MM.1S (cell line): ENCODE measurements around the gene ASIC4.

Source experiments
- EZH2 ChIP-seq: fragments of 300-600 bp; sonication (generic); optimal IDR thresholded peaks from 2 replicates; pipeline ENCODE3; 2017; ENCODE audit warnings: low read depth, mild to moderate bottlenecking, antibody characterized with exemption, low read length, mixed read lengths
- TF ChIP-seq, protein P1 (sequence below): fragments of 300-600 bp; sonication (generic); IDR thresholded peaks from 2 replicates; pipeline ENCODE4 v1.5.1; 2016; ENCODE audit warnings: antibody characterized with exemption, low read length, mixed read lengths

GRCh38 chr2:219567131-219567530 is 52.8 kb downstream of the ASIC4 start:
- TF ChIP-seq, protein P1, sequence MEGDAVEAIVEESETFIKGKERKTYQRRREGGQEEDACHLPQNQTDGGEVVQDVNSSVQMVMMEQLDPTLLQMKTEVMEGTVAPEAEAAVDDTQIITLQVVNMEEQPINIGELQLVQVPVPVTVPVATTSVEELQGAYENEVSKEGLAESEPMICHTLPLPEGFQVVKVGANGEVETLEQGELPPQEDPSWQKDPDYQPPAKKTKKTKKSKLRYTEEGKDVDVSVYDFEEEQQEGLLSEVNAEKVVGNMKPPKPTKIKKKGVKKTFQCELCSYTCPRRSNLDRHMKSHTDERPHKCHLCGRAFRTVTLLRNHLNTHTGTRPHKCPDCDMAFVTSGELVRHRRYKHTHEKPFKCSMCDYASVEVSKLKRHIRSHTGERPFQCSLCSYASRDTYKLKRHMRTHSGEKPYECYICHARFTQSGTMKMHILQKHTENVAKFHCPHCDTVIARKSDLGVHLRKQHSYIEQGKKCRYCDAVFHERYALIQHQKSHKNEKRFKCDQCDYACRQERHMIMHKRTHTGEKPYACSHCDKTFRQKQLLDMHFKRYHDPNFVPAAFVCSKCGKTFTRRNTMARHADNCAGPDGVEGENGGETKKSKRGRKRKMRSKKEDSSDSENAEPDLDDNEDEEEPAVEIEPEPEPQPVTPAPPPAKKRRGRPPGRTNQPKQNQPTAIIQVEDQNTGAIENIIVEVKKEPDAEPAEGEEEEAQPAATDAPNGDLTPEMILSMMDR, result no peak
- no peak for TF ChIP-seq EZH2
